Upper lobe of left lung (tissue), 4 donors: ENCODE data around the gene RBM23.

Experiments used
- POLR2A ChIP-seq, 4 donors: fragments of 450-650 bp; IDR thresholded peaks; one replicate each; pipeline ENCODE4 v1.5.1; 2016 to 2017; ENCODE audit warnings: antibody characterized with exemption in 4 of 4, mild to moderate bottlenecking in 2 of 4
- TF ChIP-seq, protein P1 (sequence below), 6 experiments: fragments of 450-650 bp in 4 of 6; fragments of 200-600 bp in 2 of 6; sonication (generic) in 2 of 6; IDR thresholded peaks; one replicate each; pipeline ENCODE4 v1.5.1; 2016 to 2019; ENCODE audit warnings: antibody characterized with exemption in 6 of 6

DNA sequence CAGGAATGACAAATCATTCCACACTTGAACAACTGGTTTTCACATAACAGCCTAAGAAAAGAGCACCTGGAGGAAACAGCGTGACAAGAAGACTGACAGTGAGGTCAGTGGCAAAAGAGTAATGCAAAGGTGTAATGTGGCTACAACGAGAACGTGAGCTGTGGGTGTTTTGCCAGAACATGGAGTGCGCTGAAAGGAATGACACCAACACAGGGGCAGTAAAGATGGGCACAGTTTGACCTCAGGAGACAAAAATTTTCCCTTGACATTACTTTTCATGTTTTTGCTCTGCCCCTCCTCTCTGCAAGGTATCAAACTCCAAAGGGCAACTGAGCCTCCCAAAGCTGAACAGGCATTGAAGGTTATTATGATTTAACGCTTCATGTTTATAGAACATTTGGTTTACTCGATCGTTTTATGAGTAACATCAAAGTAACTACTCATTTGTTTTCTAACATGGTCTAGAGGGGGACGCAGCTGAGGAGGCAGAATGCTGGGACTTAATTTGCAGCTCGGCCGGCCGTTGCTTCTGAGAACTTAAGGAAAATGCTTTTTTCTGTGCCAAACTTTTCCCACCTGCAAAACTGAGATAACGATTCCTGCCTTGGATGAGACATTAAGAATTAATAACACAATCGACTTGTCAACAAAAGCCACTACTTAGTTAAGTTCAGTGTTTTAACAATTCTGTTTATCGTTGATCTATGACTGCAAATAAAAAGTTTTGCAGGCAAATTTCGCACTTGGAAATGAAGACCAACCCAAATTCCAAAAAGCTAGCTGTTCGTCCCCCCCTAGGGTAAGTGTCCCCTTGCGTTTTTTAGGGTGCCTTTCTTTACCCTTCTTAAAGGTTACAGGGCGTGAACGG, 37.0 kb upstream of the RBM23 start:
- TF ChIP-seq POLR2A (IDR thresholded peaks at IDR 0.05) = no peak
- TF ChIP-seq, protein P1, sequence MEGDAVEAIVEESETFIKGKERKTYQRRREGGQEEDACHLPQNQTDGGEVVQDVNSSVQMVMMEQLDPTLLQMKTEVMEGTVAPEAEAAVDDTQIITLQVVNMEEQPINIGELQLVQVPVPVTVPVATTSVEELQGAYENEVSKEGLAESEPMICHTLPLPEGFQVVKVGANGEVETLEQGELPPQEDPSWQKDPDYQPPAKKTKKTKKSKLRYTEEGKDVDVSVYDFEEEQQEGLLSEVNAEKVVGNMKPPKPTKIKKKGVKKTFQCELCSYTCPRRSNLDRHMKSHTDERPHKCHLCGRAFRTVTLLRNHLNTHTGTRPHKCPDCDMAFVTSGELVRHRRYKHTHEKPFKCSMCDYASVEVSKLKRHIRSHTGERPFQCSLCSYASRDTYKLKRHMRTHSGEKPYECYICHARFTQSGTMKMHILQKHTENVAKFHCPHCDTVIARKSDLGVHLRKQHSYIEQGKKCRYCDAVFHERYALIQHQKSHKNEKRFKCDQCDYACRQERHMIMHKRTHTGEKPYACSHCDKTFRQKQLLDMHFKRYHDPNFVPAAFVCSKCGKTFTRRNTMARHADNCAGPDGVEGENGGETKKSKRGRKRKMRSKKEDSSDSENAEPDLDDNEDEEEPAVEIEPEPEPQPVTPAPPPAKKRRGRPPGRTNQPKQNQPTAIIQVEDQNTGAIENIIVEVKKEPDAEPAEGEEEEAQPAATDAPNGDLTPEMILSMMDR (IDR thresholded peaks at IDR 0.05) = no peak
